ENCODE results near the gene LRRTM4. TPM values are rescaled to one million over a fixed set of nuclear protein-coding genes. Genes with fewer than 3 reads are reported as not detected.

Gene LRRTM4
- total RNA-seq, 1 donor from 2014 or later = not detected

DNA sequence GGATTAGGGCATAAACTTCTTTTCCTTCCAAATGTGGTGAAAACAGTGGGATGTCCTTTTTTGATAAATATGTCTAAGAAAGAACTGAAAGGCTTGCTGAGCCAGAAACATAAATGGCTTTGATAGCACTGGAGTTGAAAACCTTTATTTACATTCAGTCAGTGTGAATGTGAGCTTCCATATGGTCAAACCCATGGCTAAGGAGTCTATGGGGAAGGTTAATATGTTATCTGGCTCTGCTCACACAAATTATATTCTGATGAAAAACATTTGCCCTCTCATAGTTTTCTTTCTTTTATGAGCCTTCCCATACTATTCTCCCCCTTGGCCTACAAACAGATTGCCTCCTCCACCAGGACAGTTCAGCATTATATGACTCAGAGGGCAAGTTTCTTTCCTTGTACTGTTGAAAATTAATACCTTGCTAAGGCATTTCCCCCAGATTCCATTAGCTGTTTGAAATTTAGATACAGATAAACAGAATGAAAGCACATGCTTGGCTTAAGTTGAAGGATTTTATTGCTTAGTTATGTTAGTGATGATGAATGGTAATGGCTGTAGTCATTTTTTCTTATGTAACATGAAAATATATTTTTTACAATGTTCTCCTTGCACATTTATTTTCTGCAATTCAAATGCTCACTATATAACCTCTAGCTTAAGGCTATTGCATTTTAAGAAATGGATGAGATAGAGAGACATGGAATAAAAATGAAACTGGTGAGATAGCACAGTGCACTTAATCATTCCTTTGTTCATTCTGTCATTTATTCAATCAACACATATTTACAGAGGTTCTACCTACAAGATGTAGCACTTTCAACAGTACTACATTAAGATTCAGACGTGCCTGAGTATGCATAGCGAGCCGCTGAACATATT lies 544.1 kb downstream of the LRRTM4 start:
- Histone ChIP-seq H3K36me3 (no peaks in the 10 kb centered on the region), H3K4me3 (no peak overlapping the region), H3K4me1 (no peaks in the 10 kb centered on the region), H3K27me3 (no peaks in the 10 kb centered on the region), H3K27ac (no peak overlapping the region), H3K9me3 (no peaks in the 10 kb centered on the region)
- DNase-seq (ENCODE audit: low spot score in 2 of 2) = no peak
- TF ChIP-seq, protein P1, sequence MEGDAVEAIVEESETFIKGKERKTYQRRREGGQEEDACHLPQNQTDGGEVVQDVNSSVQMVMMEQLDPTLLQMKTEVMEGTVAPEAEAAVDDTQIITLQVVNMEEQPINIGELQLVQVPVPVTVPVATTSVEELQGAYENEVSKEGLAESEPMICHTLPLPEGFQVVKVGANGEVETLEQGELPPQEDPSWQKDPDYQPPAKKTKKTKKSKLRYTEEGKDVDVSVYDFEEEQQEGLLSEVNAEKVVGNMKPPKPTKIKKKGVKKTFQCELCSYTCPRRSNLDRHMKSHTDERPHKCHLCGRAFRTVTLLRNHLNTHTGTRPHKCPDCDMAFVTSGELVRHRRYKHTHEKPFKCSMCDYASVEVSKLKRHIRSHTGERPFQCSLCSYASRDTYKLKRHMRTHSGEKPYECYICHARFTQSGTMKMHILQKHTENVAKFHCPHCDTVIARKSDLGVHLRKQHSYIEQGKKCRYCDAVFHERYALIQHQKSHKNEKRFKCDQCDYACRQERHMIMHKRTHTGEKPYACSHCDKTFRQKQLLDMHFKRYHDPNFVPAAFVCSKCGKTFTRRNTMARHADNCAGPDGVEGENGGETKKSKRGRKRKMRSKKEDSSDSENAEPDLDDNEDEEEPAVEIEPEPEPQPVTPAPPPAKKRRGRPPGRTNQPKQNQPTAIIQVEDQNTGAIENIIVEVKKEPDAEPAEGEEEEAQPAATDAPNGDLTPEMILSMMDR (IDR thresholded peaks at IDR 0.05) = no peak
- intact Hi-C loops (cut with DNase I) = no loop called here

DNA sequence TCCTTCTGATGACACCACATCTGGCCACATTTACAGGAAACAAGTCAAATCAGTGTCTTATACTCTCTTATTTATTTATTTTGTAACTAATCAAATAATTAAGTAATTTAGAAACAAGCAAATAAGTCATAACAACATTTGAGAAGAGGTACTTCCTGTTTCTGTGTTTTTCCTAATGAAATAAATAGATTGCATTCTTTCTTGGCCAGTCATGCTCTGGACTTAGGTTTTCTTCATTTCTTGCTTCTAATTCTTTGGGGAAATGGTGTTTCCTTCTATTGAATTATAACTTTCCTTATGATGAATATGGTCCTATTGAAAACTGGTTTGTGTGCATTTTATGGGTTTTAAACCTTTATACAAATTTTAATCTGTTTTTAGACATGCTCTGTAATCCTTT lies 546.4 kb downstream of the LRRTM4 start:
- H3K27me3 ChIP-seq = no peaks in the 10 kb centered on the region
- no peaks in the 10 kb centered on the region for H3K36me3 ChIP-seq
- H3K27ac ChIP-seq = no peak overlapping the region
- H3K4me1 ChIP-seq = no peaks in the 10 kb centered on the region
- TF ChIP-seq, protein P1 (IDR thresholded peaks at IDR 0.05) = no peak
- H3K4me3 ChIP-seq = no peak overlapping the region
- intact Hi-C loops (cut with DNase I) = no loop called here
- no peak for DNase-seq (ENCODE audit: low spot score in 2 of 2)
- H3K9me3 ChIP-seq = no peaks in the 10 kb centered on the region

DNA sequence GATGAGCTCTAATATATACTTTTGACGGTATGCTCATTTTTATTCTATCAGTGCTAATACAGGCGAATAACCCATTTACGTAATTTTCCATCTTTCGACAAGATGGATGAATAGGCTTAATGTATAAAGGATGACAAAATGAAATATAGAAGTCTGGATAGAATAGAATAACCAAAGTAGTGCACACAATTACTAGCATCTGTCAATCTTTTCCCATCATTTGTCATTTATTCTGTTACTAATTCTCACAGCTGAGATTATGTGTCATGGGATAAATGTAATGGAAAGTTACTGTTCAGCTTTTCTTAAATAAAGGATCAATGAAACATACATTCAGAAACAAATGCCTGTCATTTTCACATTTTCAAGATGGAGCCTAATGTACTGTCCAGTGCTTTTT lies 548.6 kb downstream of the LRRTM4 start:
- Histone ChIP-seq H3K9me3 (no peaks in the 10 kb centered on the region), H3K27me3 (no peaks in the 10 kb centered on the region), H3K27ac (no peak overlapping the region), H3K36me3 (no peaks in the 10 kb centered on the region), H3K4me3 (no peak overlapping the region), H3K4me1 (no peaks in the 10 kb centered on the region)
- DNase-seq (ENCODE audit: low spot score in 2 of 2) = no peak
- TF ChIP-seq, protein P1 (IDR thresholded peaks at IDR 0.05) = no peak
- intact Hi-C loops (cut with DNase I) = no loop called here

DNA sequence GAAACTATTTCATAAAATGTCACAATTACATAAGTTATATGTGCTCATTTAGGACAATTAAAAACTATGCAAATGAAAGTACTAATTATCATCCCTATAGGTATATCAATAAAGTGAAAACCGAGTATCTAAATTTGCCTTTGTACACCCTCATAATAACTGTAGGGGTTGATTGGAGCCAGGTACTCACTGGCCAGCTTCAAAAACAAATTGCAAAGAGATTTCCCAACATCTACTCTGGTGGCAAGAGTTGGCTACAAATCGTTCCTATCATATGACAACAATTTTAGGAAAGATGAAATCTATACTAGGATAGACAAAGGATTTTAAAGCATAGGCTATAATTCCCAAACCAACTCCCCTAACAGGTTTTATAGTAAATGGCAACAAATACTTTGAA lies 556.4 kb downstream of the LRRTM4 start:
- intact Hi-C loops (cut with DNase I) = no loop called here
- Histone ChIP-seq H3K4me1 (no peaks in the 10 kb centered on the region), H3K4me3 (no peak overlapping the region), H3K36me3 (no peaks in the 10 kb centered on the region), H3K9me3 (no peaks in the 10 kb centered on the region), H3K27ac (no peak overlapping the region), H3K27me3 (no peaks in the 10 kb centered on the region)
- TF ChIP-seq, protein P1 (IDR thresholded peaks at IDR 0.05) = no peak
- no peak for DNase-seq (ENCODE audit: low spot score in 2 of 2)

DNA sequence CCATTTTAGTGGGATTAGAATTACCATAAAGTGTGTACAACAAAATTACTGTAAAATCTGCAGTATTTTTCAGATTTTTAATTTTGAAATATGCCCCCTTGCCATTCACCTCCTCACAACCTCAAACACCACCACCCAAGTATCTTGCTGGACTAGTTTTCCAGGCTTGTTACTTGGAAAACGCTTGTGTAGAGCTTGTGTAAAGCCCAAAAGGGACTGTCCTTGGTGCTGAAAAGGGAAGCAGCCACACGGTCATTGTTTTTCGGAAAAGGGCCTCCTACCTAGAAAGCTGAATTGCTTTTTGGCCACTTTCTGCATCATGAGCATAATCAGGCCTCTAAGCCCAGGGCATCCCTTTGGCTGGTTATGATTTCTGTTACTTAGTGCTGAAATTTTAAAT lies 563.4 kb downstream of the LRRTM4 start:
- Histone ChIP-seq H3K4me3 (no peak overlapping the region), H3K27me3 (no peaks in the 10 kb centered on the region), H3K36me3 (no peaks in the 10 kb centered on the region), H3K4me1 (no peaks in the 10 kb centered on the region), H3K9me3 (no peaks in the 10 kb centered on the region), H3K27ac (no peak overlapping the region)
- no peak for DNase-seq (ENCODE audit: low spot score in 2 of 2)
- TF ChIP-seq, protein P1 (IDR thresholded peaks at IDR 0.05) = no peak
- intact Hi-C loops (cut with DNase I) = no loop called here
